ENCODE data around the gene WDR45B.

Gene WDR45B

DNA sequence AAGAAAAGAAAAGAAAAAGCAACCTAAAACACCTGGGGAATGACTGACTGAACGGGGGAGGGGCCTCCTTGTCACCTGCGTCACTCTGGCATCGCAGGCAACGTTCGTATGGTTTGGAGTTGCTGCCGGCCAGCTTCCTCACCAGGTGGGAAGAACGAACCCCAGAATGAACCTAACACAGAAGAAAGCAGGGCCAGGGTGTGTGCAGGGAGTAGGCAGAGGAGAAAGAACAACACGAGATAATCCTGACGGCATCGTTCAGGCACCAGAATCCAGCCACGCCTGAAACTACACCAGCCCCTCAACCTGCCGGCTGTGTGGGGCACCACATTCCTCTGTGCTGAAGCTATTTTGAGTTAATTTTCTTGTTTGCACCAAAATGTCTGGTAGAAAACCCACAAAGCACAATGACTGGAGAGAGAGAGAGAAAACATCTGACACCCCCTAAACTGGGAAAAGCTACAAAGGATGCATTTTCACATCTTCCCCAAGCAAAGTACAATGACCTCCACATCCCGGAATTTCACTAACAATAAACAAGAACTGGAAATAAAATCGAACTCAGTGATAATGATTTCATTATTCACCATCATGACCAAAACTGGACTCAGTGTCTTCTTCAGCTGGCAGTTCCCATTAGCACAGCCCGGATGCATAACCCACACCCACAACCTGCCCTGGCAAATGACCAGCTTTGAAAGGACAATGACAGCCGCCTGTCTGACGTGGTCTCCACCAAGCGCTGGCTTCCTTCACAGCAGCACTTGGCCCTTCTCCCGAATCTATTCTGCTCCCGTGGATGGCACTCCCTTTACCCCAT, 26.6 kb upstream of the WDR45B start:
- peaks cover 9% of the 10 kb centered on the region for H3K36me3 ChIP-seq (ENCODE audit: control insufficient read depth, low read length)
- no peak overlapping the region for H3K4me2 ChIP-seq (ENCODE audit: low read length)
- H3K4me3 ChIP-seq (ENCODE audit: low read length) = no peak overlapping the region
- H3K9me3 ChIP-seq (ENCODE audit: control insufficient read depth, insufficient read depth, low read length) = peaks cover 4% of the 10 kb centered on the region; the same call in 1 of the 2 replicates
- TF ChIP-seq, protein P1, sequence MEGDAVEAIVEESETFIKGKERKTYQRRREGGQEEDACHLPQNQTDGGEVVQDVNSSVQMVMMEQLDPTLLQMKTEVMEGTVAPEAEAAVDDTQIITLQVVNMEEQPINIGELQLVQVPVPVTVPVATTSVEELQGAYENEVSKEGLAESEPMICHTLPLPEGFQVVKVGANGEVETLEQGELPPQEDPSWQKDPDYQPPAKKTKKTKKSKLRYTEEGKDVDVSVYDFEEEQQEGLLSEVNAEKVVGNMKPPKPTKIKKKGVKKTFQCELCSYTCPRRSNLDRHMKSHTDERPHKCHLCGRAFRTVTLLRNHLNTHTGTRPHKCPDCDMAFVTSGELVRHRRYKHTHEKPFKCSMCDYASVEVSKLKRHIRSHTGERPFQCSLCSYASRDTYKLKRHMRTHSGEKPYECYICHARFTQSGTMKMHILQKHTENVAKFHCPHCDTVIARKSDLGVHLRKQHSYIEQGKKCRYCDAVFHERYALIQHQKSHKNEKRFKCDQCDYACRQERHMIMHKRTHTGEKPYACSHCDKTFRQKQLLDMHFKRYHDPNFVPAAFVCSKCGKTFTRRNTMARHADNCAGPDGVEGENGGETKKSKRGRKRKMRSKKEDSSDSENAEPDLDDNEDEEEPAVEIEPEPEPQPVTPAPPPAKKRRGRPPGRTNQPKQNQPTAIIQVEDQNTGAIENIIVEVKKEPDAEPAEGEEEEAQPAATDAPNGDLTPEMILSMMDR (IDR thresholded peaks at IDR 0.05; ENCODE audit: low read depth, low read length, poor library complexity, severe bottlenecking) = no peak
- no peak for TF ChIP-seq EZH2phosphoT487 (IDR thresholded peaks at IDR 0.05; ENCODE audit: borderline replicate concordance, low read length)
- H3K27me3 ChIP-seq (ENCODE audit: control insufficient read depth, low read length) = peaks cover 6% of the 10 kb centered on the region; the same call in 1 of the 2 replicates
- no peaks in the 10 kb centered on the region for H3K79me2 ChIP-seq (ENCODE audit: control insufficient read depth, low read length)
- H3K9me2 ChIP-seq (replicated peaks; ENCODE audit: control insufficient read depth, low read length) = no peaks in the 10 kb centered on the region
- H3F3A ChIP-seq (ENCODE audit: control insufficient read depth, insufficient read depth) = peaks cover 6% of the 10 kb centered on the region; the same call in 1 of the 2 replicates
- no peak overlapping the region for H3K27ac ChIP-seq (ENCODE audit: low read depth, low read length)
- H3K4me1 ChIP-seq (ENCODE audit: control insufficient read depth, low read length) = peaks cover 11% of the 10 kb centered on the region
- no peaks in the 10 kb centered on the region for H4K20me1 ChIP-seq (ENCODE audit: control insufficient read depth, insufficient read depth, low read depth, low read length)

DNA sequence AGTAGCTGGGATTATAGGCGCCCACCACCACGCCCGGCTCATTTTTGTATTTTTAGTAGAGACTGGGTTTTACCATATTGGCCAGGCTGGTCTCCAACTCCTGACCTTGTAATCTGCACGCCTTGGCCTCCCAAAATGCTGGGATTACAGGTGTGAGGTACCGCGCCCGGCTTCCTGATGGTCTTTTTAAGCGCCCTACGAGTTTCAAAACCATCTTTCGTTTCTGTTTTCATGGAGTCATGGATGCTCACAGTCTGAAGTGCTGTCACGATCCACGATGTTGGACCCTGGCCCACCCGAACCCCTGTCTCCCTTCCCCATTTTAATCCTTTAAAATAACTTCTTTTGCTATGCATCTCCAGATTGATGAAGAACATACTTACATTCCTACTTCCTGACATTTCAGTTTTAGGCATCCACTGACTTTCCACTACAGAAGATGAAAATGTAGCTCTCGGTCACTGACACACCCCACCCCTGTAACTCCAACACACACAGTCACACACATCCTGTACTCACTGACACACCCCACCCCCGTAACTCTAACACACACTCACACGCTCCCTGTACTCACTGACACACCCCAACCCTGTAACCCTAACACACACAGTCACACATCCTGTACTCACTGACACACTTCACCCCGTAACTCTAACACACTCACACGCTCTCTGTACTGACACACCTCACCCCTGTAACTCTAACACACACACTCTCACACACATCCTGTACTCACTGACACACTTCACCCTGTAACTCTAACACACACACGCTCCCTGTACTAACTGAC, 22.6 kb upstream of the WDR45B start:
- Histone ChIP-seq H4K20me1 (ENCODE audit: control insufficient read depth, insufficient read depth, low read depth, low read length) (no peaks in the 10 kb centered on the region), H3F3A (ENCODE audit: control insufficient read depth, insufficient read depth) (no peaks in the 10 kb centered on the region), H3K27ac (ENCODE audit: low read depth, low read length) (no peak overlapping the region), H3K4me1 (ENCODE audit: control insufficient read depth, low read length) (no peaks in the 10 kb centered on the region), H3K27me3 (ENCODE audit: control insufficient read depth, low read length) (no peaks in the 10 kb centered on the region), H3K9me3 (ENCODE audit: control insufficient read depth, insufficient read depth, low read length) (peaks cover 4% of the 10 kb centered on the region; the same call in 1 of the 2 replicates), H3K9me2 (replicated peaks; ENCODE audit: control insufficient read depth, low read length) (no peaks in the 10 kb centered on the region), H3K79me2 (ENCODE audit: control insufficient read depth, low read length) (no peaks in the 10 kb centered on the region), H3K36me3 (ENCODE audit: control insufficient read depth, low read length) (no peaks in the 10 kb centered on the region), H3K4me2 (ENCODE audit: low read length) (no peak overlapping the region), H3K4me3 (ENCODE audit: low read length) (no peak overlapping the region)
- TF ChIP-seq, protein P1 (IDR thresholded peaks at IDR 0.05; ENCODE audit: low read depth, low read length, poor library complexity, severe bottlenecking) = no peak
- no peak for TF ChIP-seq EZH2phosphoT487 (IDR thresholded peaks at IDR 0.05; ENCODE audit: borderline replicate concordance, low read length)

DNA sequence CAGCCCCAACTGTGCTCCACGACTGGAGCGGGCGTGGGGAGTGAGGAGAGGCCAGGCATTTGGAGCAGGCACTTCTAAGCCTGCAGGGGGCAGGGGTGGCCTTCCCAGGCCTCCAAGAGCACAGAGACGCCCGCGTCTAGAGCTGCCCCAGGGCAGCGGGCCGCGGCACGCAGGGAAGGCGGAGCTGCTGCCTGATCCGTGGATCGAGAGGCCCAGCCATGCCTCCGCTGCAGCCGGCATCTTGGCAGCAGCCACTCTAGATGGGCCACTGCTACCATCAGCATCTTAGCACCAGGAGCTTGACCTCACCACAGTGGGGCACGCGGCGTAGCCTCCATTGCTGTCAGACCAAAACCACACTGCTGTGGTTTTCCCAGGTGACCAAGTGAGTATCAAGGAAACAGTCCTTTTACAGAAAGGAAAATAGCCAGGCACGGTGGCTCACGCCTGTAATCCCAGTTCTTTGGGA, 20.4 kb upstream of the WDR45B start:
- no peaks in the 10 kb centered on the region for H3K9me2 ChIP-seq (replicated peaks; ENCODE audit: control insufficient read depth, low read length)
- TF ChIP-seq, protein P1 (IDR thresholded peaks at IDR 0.05; ENCODE audit: low read depth, low read length, poor library complexity, severe bottlenecking) = peak; percentile 53
- no peak for TF ChIP-seq EZH2phosphoT487 (IDR thresholded peaks at IDR 0.05; ENCODE audit: borderline replicate concordance, low read length)
- no peak overlapping the region for H3K27ac ChIP-seq (ENCODE audit: low read depth, low read length)
- no peaks in the 10 kb centered on the region for H3K4me1 ChIP-seq (ENCODE audit: control insufficient read depth, low read length)
- no peaks in the 10 kb centered on the region for H3K36me3 ChIP-seq (ENCODE audit: control insufficient read depth, low read length)
- no peaks in the 10 kb centered on the region for H3F3A ChIP-seq (ENCODE audit: control insufficient read depth, insufficient read depth)
- H3K9me3 ChIP-seq (ENCODE audit: control insufficient read depth, insufficient read depth, low read length) = peaks cover 4% of the 10 kb centered on the region; the same call in 1 of the 2 replicates
- no peaks in the 10 kb centered on the region for H4K20me1 ChIP-seq (ENCODE audit: control insufficient read depth, insufficient read depth, low read depth, low read length)
- no peaks in the 10 kb centered on the region for H3K27me3 ChIP-seq (ENCODE audit: control insufficient read depth, low read length)
- no peak overlapping the region for H3K4me3 ChIP-seq (ENCODE audit: low read length)
- H3K79me2 ChIP-seq (ENCODE audit: control insufficient read depth, low read length) = no peaks in the 10 kb centered on the region
- 0 out of 2 replicates have a peak overlapping the region, but pooled peaks have one; percentile 20 for H3K4me2 ChIP-seq (ENCODE audit: low read length)

All from DOHH2 (cell line).